ENCODE data around the gene ZNF540. TPM values are rescaled to one million over a fixed set of nuclear protein-coding genes. Genes with fewer than 3 reads are reported as not detected.
"Not testable (repeated sequence)": the region's sequence is repeated elsewhere in the genome, so short reads cannot be mapped to it uniquely, and the experiment has no call there.

Gene ZNF540
- total RNA-seq, 2 donors from 2014 or later: 7.5 to 9.8 TPM

DNA sequence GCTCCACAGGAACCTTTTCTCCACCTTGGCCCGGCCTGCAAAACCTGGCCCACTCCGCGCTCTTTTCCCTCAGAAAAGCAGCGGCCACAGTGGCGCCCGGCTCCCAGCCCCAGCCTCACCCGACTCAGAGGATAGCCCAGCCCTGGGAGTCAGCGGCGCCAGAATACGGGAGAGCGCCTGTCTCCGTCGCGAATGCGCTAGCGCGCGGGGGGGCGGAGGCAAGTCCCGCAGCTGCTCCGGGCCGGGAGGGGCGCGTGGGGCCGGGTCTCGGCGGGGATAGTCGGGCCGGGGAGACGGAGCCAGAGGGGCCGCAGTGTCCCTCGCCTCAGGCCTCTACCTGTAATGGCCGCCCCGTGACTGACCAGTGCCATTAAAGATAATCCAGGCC is 60.6 kb downstream of the ZNF540 start, which contains the start of gene ZFP30:
ZFP30 (minus strand) TSS at position 165 of the 388 bp plus-strand sequence. CDS start 7,643 bp downstream, outside the sequence.
- peak; percentile 81 for ATAC-seq
- peaks cover 21% of the 10 kb centered on the region for H3K4me1 Mint-ChIP-seq

DNA sequence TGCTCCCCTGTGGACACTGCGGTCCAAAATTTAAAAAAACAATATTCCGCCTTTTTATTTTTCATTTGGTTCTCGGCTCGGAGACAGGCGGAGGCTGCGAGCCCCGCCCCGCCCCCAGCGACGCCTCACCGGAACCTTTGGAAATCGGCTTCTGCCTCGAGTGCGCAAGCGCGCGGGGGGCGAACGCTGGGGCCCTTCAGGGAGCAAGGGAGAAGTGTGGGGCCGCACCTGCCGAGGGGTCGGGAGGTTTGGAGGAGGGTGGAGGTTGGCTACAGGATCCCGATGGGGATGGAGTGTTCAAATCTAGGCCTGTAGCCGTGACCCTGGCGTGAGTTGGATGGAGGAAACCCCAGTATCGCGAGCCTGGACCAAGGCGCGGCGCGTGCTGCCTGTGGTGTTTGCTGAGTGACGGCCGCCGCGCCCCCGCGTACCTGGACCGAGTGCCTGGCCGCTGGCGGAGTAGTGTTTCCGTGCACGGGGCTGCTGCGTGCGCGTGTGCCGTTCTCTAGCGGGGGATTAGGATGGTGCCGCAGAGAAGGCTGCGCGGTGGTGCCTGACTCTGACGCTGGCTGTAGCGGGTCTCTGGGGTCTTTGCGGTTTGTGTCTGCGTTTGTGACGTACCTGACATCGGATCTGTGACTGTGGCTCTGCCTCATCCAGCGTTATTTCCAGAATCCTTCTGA is 61.2 kb downstream of the ZNF540 start:
- DNase-seq (peak; percentile 67 to 77 (median 68)), ATAC-seq (peak; percentile 78)
- Mint-ChIP-seq H3K4me3 (peak overlapping the region; percentile 96), H3K27me3 (no peaks in the 10 kb centered on the region), H3K27ac (peak overlapping the region; percentile 94), H3K4me1 (peaks cover 21% of the 10 kb centered on the region), H3K36me3 (ENCODE audit: low read depth) (peaks cover 4% of the 10 kb centered on the region)
- no peaks in the 10 kb centered on the region for H3K9me3 ChIP-seq (ENCODE audit: control insufficient read depth, low read length, poor library complexity, severe bottlenecking)

More for the DNA sequence above, 60.6 kb downstream of the ZNF540 start, which contains the start of gene ZFP30:
- Mint-ChIP-seq H3K4me3 (peak within 1 kb of the TSS; percentile 96), H3K27ac (peak within 1 kb of the TSS; percentile 94), H3K27me3 (no peaks in the 10 kb centered on the region), H3K36me3 (ENCODE audit: low read depth) (peaks cover 4% of the 10 kb centered on the region)
- no peaks in the 10 kb centered on the region for H3K9me3 ChIP-seq (ENCODE audit: control insufficient read depth, low read length, poor library complexity, severe bottlenecking)
- peak; percentile 69 to 76 (median 69) for DNase-seq

DNA sequence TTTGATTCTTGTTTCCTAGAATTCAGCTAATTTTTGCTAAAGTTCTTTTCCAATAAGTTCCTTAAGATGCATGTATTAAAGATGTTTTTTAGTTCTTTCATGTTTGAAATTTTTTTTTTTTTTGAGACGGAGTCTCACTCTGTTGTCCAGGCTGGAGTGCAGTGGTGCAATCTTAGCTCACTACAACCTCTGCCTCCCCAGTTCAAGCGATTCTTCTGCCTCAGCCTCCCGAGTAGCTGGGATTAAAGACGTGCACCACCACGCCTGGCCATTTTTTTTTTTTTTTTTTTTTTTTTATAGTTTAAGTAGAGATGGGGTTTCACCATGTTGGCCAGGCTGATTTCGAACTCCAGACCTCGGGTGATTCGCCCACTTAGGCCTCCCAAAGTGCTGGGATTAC is 62.5 kb downstream of the ZNF540 start:
- Mint-ChIP-seq H3K4me3 (peak overlapping the region; percentile 96), H3K4me1 (peaks cover 21% of the 10 kb centered on the region)
- H3K27ac Mint-ChIP-seq; DNase-seq; H3K36me3 Mint-ChIP-seq (ENCODE audit: low read depth); ATAC-seq; H3K27me3 Mint-ChIP-seq; H3K9me3 ChIP-seq (ENCODE audit: control insufficient read depth, low read length, poor library complexity, severe bottlenecking): not testable (repeated sequence)

Other genes starting within 250 kb of the ZNF540 start
- gene ZNF527, start 223.8 kb upstream of the ZNF540 start, total RNA-seq: 1 to 10 TPM; 9.0 to 9.2 TPM
- 1 to 10 TPM; 7.2 to 8.6 TPM for gene ZNF569, start 127.4 kb upstream of the ZNF540 start, total RNA-seq
- gene ZNF570, start 125.5 kb upstream of the ZNF540 start, total RNA-seq: 10 to 100 TPM; 10.5 to 11.8 TPM
- 1 to 10 TPM; 4.2 to 5.4 TPM for gene ZNF793, start 87.9 kb upstream of the ZNF540 start, total RNA-seq
- 10 to 100 TPM; 11.0 to 11.4 TPM for gene ZNF571, start 84 bp upstream of the ZNF540 start, total RNA-seq
- 10 to 100 TPM in 1 of 2 donors, 1 to 10 TPM in 1; 5.1 to 11.2 TPM for gene ZFP30, start 60.6 kb downstream of the ZNF540 start, total RNA-seq
- gene ZNF607, start 124.9 kb downstream of the ZNF540 start, total RNA-seq: 1 to 10 TPM; 3.6 to 5.2 TPM
- 1 to 10 TPM; 8.0 to 9.9 TPM for gene ZNF573, start 184.7 kb downstream of the ZNF540 start, total RNA-seq